Measurements from ENCODE around the gene CBY2. TPM values are rescaled to one million over a fixed set of nuclear protein-coding genes. Genes with fewer than 3 reads are reported as not detected.
"Not testable (repeated sequence)": the region's sequence is repeated elsewhere in the genome, so short reads cannot be mapped to it uniquely, and the experiment has no call there.

The CBY2 gene, protein sequence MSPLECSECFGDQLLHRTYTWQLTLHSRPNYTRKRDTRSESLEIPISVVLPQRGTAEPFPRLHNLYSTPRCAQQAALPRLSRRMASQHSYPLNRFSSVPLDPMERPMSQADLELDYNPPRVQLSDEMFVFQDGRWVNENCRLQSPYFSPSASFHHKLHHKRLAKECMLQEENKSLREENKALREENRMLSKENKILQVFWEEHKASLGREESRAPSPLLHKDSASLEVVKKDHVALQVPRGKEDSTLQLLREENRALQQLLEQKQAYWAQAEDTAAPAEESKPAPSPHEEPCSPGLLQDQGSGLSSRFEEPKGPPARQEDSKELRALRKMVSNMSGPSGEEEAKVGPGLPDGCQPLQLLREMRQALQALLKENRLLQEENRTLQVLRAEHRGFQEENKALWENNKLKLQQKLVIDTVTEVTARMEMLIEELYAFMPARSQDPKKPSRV
- not detected for total RNA-seq
- long read RNA-seq: 0 reads

GRCh38 chr13:45702088-45702487, at the start of gene CBY2:
TSS of gene CBY2 (plus strand) at chr13:45702320. CDS start at chr13:45702391, 71 bp downstream.
- Histone ChIP-seq H3K9me3 (no peaks in the 10 kb centered on the region), H3K36me3 (no peaks in the 10 kb centered on the region), H3K27ac (no peak within 1 kb of the TSS), H3K4me1 (no peaks in the 10 kb centered on the region), H3K4me3 (no peak within 1 kb of the TSS), H3K27me3 (no peaks in the 10 kb centered on the region)
- no peak for ATAC-seq
- no peak for DNase-seq
- TF ChIP-seq, protein P1, sequence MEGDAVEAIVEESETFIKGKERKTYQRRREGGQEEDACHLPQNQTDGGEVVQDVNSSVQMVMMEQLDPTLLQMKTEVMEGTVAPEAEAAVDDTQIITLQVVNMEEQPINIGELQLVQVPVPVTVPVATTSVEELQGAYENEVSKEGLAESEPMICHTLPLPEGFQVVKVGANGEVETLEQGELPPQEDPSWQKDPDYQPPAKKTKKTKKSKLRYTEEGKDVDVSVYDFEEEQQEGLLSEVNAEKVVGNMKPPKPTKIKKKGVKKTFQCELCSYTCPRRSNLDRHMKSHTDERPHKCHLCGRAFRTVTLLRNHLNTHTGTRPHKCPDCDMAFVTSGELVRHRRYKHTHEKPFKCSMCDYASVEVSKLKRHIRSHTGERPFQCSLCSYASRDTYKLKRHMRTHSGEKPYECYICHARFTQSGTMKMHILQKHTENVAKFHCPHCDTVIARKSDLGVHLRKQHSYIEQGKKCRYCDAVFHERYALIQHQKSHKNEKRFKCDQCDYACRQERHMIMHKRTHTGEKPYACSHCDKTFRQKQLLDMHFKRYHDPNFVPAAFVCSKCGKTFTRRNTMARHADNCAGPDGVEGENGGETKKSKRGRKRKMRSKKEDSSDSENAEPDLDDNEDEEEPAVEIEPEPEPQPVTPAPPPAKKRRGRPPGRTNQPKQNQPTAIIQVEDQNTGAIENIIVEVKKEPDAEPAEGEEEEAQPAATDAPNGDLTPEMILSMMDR (IDR thresholded peaks at IDR 0.05): no peak
- intact Hi-C loops (cut with DNase I): no loop called here

GRCh38 chr13:45654633-45655349, 47.3 kb upstream of the CBY2 start:
- Histone ChIP-seq H3K4me1 (no peaks in the 10 kb centered on the region), H3K9me3 (no peaks in the 10 kb centered on the region), H3K4me3 (no peak overlapping the region), H3K27me3 (no peaks in the 10 kb centered on the region), H3K27ac (no peak overlapping the region), H3K36me3 (no peaks in the 10 kb centered on the region)
- DNase-seq (no peak), ATAC-seq (no peak)
- TF ChIP-seq, protein P1 (IDR thresholded peaks at IDR 0.05): no peak
- intact Hi-C loops (cut with DNase I): no loop called here

DNA sequence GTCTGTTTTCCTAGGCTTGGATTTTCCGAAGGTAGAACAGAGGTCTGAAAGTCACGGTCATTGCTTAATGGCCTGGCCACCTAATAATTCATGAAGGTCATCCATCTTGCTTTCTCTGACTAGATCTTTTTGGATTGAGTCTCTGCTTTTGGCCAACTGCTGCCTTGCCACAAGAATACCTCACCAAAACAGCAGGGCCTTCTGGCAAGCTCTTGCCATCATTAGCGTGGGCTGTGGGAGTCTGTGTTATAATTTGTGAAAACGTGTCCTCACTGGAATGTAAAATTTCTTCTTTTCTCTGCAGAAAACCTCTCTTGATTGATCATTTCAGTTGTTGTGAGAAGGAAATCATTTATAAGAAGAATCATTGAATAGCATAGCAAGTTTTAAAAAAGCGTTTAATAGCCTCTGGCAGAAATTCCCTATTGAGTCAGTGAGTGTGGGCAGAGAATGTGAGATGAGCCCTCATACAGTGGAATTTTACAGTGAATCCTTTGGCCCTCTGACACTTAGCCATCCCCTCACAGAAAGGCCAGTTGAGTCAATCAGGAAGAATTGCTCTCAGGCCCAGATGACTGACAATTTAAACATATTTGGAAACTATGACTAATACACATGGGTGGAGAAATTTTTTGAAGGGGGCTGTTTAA, 43.4 kb upstream of the CBY2 start:
- no peak overlapping the region for H3K4me3 ChIP-seq
- intact Hi-C loops (cut with DNase I): no loop called here
- no peaks in the 10 kb centered on the region for H3K36me3 ChIP-seq
- no peaks in the 10 kb centered on the region for H3K27me3 ChIP-seq
- no peaks in the 10 kb centered on the region for H3K9me3 ChIP-seq
- DNase-seq (no peak), ATAC-seq (no peak)
- no peaks in the 10 kb centered on the region for H3K4me1 ChIP-seq
- TF ChIP-seq, protein P1 (IDR thresholded peaks at IDR 0.05): no peak
- H3K27ac ChIP-seq: no peak overlapping the region

GRCh38 chr13:45659536-45659935, 42.6 kb upstream of the CBY2 start:
- TF ChIP-seq, protein P1 (IDR thresholded peaks at IDR 0.05): no peak
- intact Hi-C loops (cut with DNase I): no loop called here

DNA sequence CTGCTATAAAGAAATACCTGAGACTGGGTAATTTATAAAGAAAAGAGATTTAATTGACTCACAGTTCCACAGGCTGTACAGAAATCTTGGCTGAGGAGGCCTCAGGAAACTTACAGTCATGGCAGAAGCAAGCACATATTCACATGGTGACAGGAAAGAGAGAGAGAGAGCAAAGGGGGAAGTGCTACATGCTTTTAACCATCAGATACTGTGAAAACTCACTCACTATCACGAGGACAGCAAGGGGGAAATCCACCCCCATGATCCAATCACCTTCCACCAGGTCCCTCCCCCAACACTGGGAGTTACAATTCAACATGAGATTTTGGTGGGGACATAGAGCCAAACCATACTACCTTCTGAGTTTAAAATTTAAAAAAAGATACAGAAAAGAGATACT, 41.7 kb upstream of the CBY2 start:
- H3K4me1 ChIP-seq; H3K4me3 ChIP-seq; H3K27me3 ChIP-seq; ATAC-seq; H3K27ac ChIP-seq; DNase-seq; intact Hi-C loops (cut with DNase I); H3K9me3 ChIP-seq; H3K36me3 ChIP-seq: not testable (repeated sequence)

More at GRCh38 chr13:45659536-45659935, 42.6 kb upstream of the CBY2 start:
- no peaks in the 10 kb centered on the region for H3K27me3 ChIP-seq
- H3K27ac ChIP-seq: no peak overlapping the region
- no peaks in the 10 kb centered on the region for H3K36me3 ChIP-seq
- no peak for ATAC-seq
- DNase-seq: no peak
- no peak overlapping the region for H3K4me3 ChIP-seq
- H3K4me1 ChIP-seq: no peaks in the 10 kb centered on the region
- H3K9me3 ChIP-seq: no peaks in the 10 kb centered on the region

DNA sequence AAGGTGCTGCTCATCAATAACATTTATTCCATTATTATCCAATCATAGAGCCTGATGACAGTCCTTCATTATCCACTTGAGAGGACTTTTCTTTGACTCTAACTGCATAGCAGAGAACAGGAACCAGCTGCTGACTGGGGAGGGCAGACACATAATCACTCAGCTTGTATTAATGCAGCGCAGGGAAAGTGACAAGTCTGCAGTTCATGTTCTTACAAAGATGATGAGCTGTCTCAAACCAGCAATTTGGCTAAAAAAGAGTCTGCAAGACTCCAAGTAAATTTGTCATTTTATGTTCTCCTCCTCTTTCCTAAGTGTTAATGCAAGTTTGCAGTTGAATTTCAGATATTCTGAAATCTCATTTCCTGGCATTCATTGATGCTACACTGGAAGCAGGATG, 40.0 kb upstream of the CBY2 start:
- H3K36me3 ChIP-seq: no peaks in the 10 kb centered on the region
- no peaks in the 10 kb centered on the region for H3K27me3 ChIP-seq
- no peak overlapping the region for H3K4me3 ChIP-seq
- DNase-seq (no peak), ATAC-seq (no peak)
- no peaks in the 10 kb centered on the region for H3K4me1 ChIP-seq
- no peaks in the 10 kb centered on the region for H3K9me3 ChIP-seq
- intact Hi-C loops (cut with DNase I): no loop called here
- TF ChIP-seq, protein P1 (IDR thresholded peaks at IDR 0.05): no peak
- no peak overlapping the region for H3K27ac ChIP-seq

DNA sequence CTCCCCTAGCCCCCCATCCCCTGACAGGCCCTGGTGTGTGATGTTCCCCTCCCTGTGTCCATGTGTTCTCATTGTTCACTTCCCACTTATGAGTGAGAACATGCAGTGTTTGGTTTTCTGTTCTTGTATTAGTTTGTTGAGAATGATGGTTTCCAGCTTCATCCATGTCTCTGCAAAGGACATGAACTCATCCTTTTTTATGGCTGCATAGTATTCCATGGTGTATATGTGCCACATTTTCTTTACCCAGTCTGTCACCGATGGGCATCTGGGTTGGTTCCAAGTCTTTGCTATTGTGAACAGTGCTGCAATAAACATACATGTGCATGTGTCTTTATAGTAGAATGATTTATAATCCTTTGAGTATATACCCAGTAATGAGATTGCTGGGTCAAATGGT, 39.2 kb upstream of the CBY2 start:
- H3K36me3 ChIP-seq; intact Hi-C loops (cut with DNase I); H3K27ac ChIP-seq; DNase-seq; H3K4me1 ChIP-seq; H3K27me3 ChIP-seq; ATAC-seq; H3K9me3 ChIP-seq; H3K4me3 ChIP-seq: not testable (repeated sequence)

DNA sequence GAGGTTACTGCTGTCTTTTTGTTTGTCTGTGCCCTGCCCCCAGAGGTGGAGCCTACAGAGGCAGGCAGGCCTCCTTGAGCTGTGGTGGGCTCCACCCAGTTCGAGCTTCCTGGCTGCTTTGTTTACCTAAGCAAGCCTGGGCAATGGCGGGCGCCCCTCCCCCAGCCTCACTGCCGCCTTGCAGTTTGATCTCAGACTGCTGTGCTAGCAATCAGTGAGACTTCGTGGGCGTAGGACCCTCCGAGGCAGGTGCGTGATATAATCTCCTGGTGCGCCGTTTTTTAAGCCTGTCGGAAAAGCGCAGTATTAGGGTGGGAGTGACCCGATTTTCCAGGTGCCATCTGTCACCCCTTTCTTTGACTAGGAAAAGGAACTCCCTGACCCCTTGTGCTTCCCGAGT, 32.5 kb upstream of the CBY2 start:
- DNase-seq; H3K27ac ChIP-seq; intact Hi-C loops (cut with DNase I); H3K9me3 ChIP-seq; H3K4me1 ChIP-seq; H3K4me3 ChIP-seq; H3K27me3 ChIP-seq; H3K36me3 ChIP-seq; ATAC-seq: not testable (repeated sequence)
